ENCODE data around the gene TXNDC8. TPM values are rescaled to one million over a fixed set of nuclear protein-coding genes. Genes with fewer than 3 reads are reported as not detected.

The TXNDC8 gene
- total RNA-seq, 2 experiments from 2014 or later: not detected

DNA sequence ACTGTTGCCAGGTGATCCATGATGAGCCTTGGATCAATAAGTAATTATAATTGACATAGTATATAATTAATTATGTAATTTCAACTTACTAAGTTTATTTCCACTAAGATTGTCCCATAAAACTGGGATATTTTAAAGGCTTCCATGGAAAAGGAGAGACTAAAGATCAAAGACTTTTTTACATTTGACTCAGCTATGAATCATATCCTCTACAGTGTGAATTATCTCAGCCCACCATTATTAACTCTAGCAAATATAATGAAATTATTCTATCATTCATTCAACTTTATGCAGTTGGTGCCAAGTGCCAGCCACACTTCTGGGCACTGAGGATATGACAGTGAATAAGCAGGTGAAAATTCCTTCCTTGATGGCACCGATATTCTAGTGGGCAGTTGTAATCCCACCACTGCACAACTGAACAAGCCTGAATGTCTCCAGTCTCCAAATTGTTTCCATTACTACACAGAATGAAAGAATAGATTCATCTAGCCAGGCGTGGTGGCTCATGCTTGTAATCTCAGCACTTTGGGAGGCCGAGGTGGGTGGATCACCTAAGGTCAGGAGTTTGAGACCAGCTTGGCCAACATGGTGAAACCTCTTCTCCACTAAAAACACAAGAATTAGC is 59.5 kb downstream of the TXNDC8 start:
- Mint-ChIP-seq H3K36me3 (ENCODE audit: low read depth) (no peaks in the 10 kb centered on the region), H3K4me3 (no peak overlapping the region), H3K4me1 (ENCODE audit: low read depth) (no peaks in the 10 kb centered on the region), H3K27ac (no peak overlapping the region), H3K27me3 (peaks cover 6% of the 10 kb centered on the region), H3K9me3 (no peaks in the 10 kb centered on the region)
- Histone ChIP-seq H3K4me1 (ENCODE audit: insufficient read depth, low read length) (no peaks in the 10 kb centered on the region), H3K27me3 (ENCODE audit: control insufficient read depth in 1 of 2, insufficient read depth in 2 of 2, low read length in 2 of 2) (peaks cover 3 to 4% of the 10 kb centered on the region in 2 experiments), H3K36me3 (ENCODE audit: insufficient read depth, low read length) (no peaks in the 10 kb centered on the region), H3K27ac (ENCODE audit: low read depth in 1 of 2, low read length in 2 of 2) (no peak overlapping the region), H3K9me3 (ENCODE audit: control insufficient read depth in 1 of 2, insufficient read depth in 1 of 2, low read length in 2 of 2) (no peaks in the 10 kb centered on the region), H3K4me3 (ENCODE audit: low read length) (no peak overlapping the region)
- ChIA-PET POLR2A (no interaction called here), CTCF (no interaction called here)
- TF ChIP-seq, protein P1, sequence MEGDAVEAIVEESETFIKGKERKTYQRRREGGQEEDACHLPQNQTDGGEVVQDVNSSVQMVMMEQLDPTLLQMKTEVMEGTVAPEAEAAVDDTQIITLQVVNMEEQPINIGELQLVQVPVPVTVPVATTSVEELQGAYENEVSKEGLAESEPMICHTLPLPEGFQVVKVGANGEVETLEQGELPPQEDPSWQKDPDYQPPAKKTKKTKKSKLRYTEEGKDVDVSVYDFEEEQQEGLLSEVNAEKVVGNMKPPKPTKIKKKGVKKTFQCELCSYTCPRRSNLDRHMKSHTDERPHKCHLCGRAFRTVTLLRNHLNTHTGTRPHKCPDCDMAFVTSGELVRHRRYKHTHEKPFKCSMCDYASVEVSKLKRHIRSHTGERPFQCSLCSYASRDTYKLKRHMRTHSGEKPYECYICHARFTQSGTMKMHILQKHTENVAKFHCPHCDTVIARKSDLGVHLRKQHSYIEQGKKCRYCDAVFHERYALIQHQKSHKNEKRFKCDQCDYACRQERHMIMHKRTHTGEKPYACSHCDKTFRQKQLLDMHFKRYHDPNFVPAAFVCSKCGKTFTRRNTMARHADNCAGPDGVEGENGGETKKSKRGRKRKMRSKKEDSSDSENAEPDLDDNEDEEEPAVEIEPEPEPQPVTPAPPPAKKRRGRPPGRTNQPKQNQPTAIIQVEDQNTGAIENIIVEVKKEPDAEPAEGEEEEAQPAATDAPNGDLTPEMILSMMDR (IDR thresholded peaks at IDR 0.05): no peak
- intact Hi-C loops (cut with DNase I, micrococcal nuclease): no loop called here
- DNase-seq (no peak), ATAC-seq (ENCODE audit: poor library complexity) (no peak)

DNA sequence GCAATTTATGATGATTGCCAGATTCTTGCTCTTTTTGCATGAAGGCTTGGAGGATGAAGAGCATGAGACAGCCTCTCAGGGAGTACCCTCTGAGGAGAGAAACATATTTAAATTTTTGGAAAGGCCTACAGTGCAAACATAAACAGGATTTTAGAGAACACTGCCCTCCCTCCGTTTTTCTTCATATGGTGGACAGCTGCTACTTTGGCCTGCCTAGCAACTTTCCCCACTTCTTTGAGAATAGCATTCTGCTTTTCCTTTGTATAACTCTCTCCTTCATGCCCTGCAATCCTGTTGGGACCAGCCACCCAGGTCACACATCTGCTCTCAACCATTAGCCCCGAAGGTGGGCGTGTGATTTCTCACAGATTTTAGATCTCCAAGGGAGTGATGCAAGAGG is 60.9 kb downstream of the TXNDC8 start:
- Mint-ChIP-seq H3K4me3 (no peak overlapping the region), H3K27ac (no peak overlapping the region), H3K36me3 (ENCODE audit: low read depth) (no peaks in the 10 kb centered on the region), H3K9me3 (no peaks in the 10 kb centered on the region), H3K4me1 (ENCODE audit: low read depth) (no peaks in the 10 kb centered on the region), H3K27me3 (peaks cover 4% of the 10 kb centered on the region)
- Histone ChIP-seq H3K27me3 (ENCODE audit: control insufficient read depth in 1 of 2, insufficient read depth in 2 of 2, low read length in 2 of 2) (peaks cover 3 to 4% of the 10 kb centered on the region in 2 experiments), H3K4me3 (ENCODE audit: low read length) (no peak overlapping the region), H3K9me3 (ENCODE audit: control insufficient read depth in 1 of 2, insufficient read depth in 1 of 2, low read length in 2 of 2) (no peaks in the 10 kb centered on the region), H3K4me1 (ENCODE audit: insufficient read depth, low read length) (no peaks in the 10 kb centered on the region), H3K36me3 (ENCODE audit: insufficient read depth, low read length) (no peaks in the 10 kb centered on the region), H3K27ac (ENCODE audit: low read depth in 1 of 2, low read length in 2 of 2) (no peak overlapping the region)
- intact Hi-C loops (cut with DNase I, micrococcal nuclease): no loop called here
- DNase-seq (no peak), ATAC-seq (ENCODE audit: poor library complexity) (no peak)
- TF ChIP-seq, protein P1 (IDR thresholded peaks at IDR 0.05): no peak
- ChIA-PET POLR2A (no interaction called here), CTCF (no interaction called here)

DNA sequence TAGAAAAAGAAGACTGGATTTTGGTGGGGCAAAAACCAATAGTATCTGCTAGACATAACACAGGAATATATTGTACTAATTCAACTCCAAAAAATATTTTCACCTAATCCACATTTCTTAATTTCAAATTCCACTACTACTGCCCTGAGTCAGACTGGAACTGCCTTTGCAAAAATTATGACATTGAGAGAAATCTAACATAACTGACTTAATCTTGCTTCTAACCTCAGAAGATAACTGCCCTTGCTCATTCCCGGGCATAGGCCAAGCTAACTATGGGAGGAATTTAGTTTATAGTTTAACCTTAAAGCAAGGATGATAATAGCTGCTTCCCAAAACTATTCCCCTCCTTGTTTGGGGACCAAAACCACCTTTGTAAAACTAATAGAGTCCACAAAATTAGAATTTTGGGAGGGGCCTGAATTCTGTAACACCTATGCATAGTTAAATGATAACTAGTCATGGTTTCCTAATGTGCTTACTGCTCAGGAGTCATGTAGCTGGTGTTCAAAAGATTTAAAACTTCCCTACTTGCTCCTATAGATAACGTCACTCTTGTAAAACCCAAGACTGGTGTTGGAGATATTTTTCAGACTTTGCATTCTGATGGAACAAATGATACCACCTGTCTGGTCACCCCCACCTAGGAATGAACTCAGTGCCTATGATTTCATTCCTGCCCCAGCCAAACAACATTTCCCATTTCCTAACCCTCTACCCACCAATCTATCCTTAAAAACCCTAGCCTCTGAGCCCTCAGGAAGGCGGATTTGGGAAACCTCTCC is 67.3 kb downstream of the TXNDC8 start:
- H3K36me3 ChIP-seq (ENCODE audit: insufficient read depth, low read length): no peaks in the 10 kb centered on the region
- H3K4me1 ChIP-seq (ENCODE audit: insufficient read depth, low read length): no peaks in the 10 kb centered on the region
- Mint-ChIP-seq H3K27me3 (no peaks in the 10 kb centered on the region), H3K9me3 (no peaks in the 10 kb centered on the region), H3K27ac (no peak overlapping the region), H3K36me3 (ENCODE audit: low read depth) (no peaks in the 10 kb centered on the region), H3K4me3 (no peak overlapping the region), H3K4me1 (ENCODE audit: low read depth) (no peaks in the 10 kb centered on the region)
- ChIA-PET POLR2A (no interaction called here), CTCF (no interaction called here)
- no peaks in the 10 kb centered on the region for H3K9me3 ChIP-seq (ENCODE audit: control insufficient read depth in 1 of 2, insufficient read depth in 1 of 2, low read length in 2 of 2)
- H3K27me3 ChIP-seq (ENCODE audit: control insufficient read depth in 1 of 2, insufficient read depth in 2 of 2, low read length in 2 of 2): no peaks in the 10 kb centered on the region
- no peak overlapping the region for H3K27ac ChIP-seq (ENCODE audit: low read depth in 1 of 2, low read length in 2 of 2)
- TF ChIP-seq, protein P1 (IDR thresholded peaks at IDR 0.05): no peak
- intact Hi-C loops (cut with DNase I, micrococcal nuclease): no loop called here
- no peak for ATAC-seq (ENCODE audit: poor library complexity)
- no peak for DNase-seq
- no peak overlapping the region for H3K4me3 ChIP-seq (ENCODE audit: low read length)
